ENCODE data around the gene TRPC1.
"Not testable (repeated sequence)": the region's sequence is repeated elsewhere in the genome, so short reads cannot be mapped to it uniquely, and the experiment has no call there.

The TRPC1 gene

GRCh38 chr3:142723968-142724681 lies at the start of gene TRPC1:
TSS of gene TRPC1 (plus strand) at chr3:142724034. CDS start at chr3:142724560, 526 bp downstream.
- DNase-seq (ENCODE audit: low read depth in 2 of 2): peak; percentile 59 to 60

- no peak for DNase-seq (ENCODE audit: low read depth in 2 of 2)
Measured at GRCh38 chr3:142676151-142676550, 47.7 kb upstream of the TRPC1 start.

GRCh38 chr3:142680710-142681109 lies 43.1 kb upstream of the TRPC1 start:
- no peak for DNase-seq (ENCODE audit: low read depth in 2 of 2)

- no peak for DNase-seq (ENCODE audit: low read depth in 2 of 2)
Measured at GRCh38 chr3:142690613-142691012, 33.2 kb upstream of the TRPC1 start.

GRCh38 chr3:142691527-142691926 lies 32.3 kb upstream of the TRPC1 start:
- DNase-seq (ENCODE audit: low read depth in 2 of 2): no peak

- no peak for DNase-seq (ENCODE audit: low read depth in 2 of 2)
Measured at GRCh38 chr3:142693136-142693853, 30.5 kb upstream of the TRPC1 start.

- no peak for DNase-seq (ENCODE audit: low read depth in 2 of 2)
Measured at GRCh38 chr3:142694225-142694624, 29.6 kb upstream of the TRPC1 start.

GRCh38 chr3:142705198-142705597 lies 18.6 kb upstream of the TRPC1 start:
- DNase-seq (ENCODE audit: low read depth in 2 of 2): no peak

- no peak for DNase-seq (ENCODE audit: low read depth in 2 of 2)
Measured at GRCh38 chr3:142706321-142707127, 17.3 kb upstream of the TRPC1 start.

- no peak for DNase-seq (ENCODE audit: low read depth in 2 of 2)
Measured at GRCh38 chr3:142709207-142709606, 14.6 kb upstream of the TRPC1 start.

- DNase-seq (ENCODE audit: low read depth in 2 of 2): not testable (repeated sequence)
Measured at GRCh38 chr3:142714882-142715281, 9.0 kb upstream of the TRPC1 start.

GRCh38 chr3:142716102-142716501 lies 7.7 kb upstream of the TRPC1 start:
- no peak for DNase-seq (ENCODE audit: low read depth in 2 of 2)

- DNase-seq (ENCODE audit: low read depth in 2 of 2): no peak
Measured at GRCh38 chr3:142723665-142723967, 218 bp upstream of the TRPC1 start.

GRCh38 chr3:142724682-142725356 lies 985 bp downstream of the TRPC1 start:
- peak in 1 of 2 donors; percentile 9 for DNase-seq (ENCODE audit: low read depth in 2 of 2)

- no peak for DNase-seq (ENCODE audit: low read depth in 2 of 2)
Measured at GRCh38 chr3:142725357-142725739, 1.5 kb downstream of the TRPC1 start.

- no peak for DNase-seq (ENCODE audit: low read depth in 2 of 2)
Measured at GRCh38 chr3:142726017-142726416, 2.2 kb downstream of the TRPC1 start.

GRCh38 chr3:142732066-142732465 lies 8.2 kb downstream of the TRPC1 start:
- DNase-seq (ENCODE audit: low read depth in 2 of 2): no peak

GRCh38 chr3:142734834-142735233 lies 11.0 kb downstream of the TRPC1 start:
- DNase-seq (ENCODE audit: low read depth in 2 of 2): no peak

GRCh38 chr3:142735462-142735861 lies 11.6 kb downstream of the TRPC1 start:
- no peak for DNase-seq (ENCODE audit: low read depth in 2 of 2)

GRCh38 chr3:142738396-142738795 lies 14.6 kb downstream of the TRPC1 start:
- no peak for DNase-seq (ENCODE audit: low read depth in 2 of 2)

GRCh38 chr3:142746646-142747045 lies 22.8 kb downstream of the TRPC1 start:
- no peak for DNase-seq (ENCODE audit: low read depth in 2 of 2)

GRCh38 chr3:142750531-142750930 lies 26.7 kb downstream of the TRPC1 start:
- not testable (repeated sequence) for DNase-seq (ENCODE audit: low read depth in 2 of 2)
